B cell (primary cell): ENCODE results near the gene CHCHD2.

Source experiments
- EZH2 ChIP-seq: IDR thresholded peaks from 2 replicates; pipeline ENCODE4 v1.6.1; 2012; ENCODE audit warnings: borderline replicate concordance, low read depth, mild to moderate bottlenecking, moderate library complexity, low read length; ENCODE audit not compliant: insufficient read depth, poor library complexity, severe bottlenecking
- TF ChIP-seq, protein P1 (sequence below): fragments of 200-600 bp; IDR thresholded peaks from one replicate; pipeline ENCODE4 v1.8.0; 2022; ENCODE audit warnings: antibody characterized with exemption, mild to moderate bottlenecking

DNA sequence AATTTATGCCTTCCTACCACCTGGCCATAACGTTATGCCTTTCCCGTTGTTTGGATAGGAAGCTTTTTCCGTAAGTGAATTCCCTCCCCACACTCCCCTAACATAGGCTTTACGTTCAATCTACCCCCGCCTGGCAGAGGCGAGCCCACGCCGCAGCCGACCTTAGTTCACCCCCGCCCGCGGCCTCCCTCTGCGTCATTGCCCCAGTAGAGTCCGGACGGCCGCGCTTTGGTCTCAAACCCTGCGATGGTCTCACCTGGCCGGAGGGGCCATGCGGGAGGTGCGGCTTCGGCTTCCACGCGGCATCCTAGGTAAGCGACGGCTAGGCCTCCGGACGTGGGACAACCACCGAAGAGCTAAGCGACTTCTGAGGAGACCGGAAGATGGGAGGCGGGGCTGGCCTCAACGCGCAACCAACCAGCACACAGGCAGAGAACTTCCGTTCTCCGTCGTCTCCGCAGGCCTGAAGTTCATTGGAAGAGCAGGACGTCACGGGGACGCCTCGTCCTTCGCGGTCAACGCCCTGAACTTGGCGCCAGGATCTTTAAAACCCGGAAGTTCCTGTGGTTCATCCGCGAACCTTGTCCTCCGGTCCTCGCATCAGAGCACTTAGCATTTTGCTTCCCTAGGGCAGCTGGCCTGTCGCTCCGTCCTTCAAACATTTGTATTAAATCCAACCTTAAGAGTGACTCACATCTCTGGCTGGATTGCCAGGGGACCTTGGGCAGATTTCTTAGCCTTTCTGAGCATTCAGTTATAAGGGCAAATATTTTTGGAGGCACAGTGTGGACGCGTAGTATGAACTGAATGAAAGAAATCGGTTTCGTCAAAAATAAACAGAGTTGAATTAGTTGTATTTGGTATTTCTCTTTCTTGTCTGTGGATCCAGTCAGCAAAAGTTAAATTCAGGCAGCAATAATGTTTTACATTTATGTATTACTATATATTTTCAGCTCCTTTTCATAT lies at the start of gene CHCHD2:
- TF ChIP-seq, protein P1, sequence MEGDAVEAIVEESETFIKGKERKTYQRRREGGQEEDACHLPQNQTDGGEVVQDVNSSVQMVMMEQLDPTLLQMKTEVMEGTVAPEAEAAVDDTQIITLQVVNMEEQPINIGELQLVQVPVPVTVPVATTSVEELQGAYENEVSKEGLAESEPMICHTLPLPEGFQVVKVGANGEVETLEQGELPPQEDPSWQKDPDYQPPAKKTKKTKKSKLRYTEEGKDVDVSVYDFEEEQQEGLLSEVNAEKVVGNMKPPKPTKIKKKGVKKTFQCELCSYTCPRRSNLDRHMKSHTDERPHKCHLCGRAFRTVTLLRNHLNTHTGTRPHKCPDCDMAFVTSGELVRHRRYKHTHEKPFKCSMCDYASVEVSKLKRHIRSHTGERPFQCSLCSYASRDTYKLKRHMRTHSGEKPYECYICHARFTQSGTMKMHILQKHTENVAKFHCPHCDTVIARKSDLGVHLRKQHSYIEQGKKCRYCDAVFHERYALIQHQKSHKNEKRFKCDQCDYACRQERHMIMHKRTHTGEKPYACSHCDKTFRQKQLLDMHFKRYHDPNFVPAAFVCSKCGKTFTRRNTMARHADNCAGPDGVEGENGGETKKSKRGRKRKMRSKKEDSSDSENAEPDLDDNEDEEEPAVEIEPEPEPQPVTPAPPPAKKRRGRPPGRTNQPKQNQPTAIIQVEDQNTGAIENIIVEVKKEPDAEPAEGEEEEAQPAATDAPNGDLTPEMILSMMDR: no peak
- no peak for TF ChIP-seq EZH2
